Medulla oblongata (tissue), 1 donor: ENCODE measurements around the gene NDUFS7.
"Not testable (repeated sequence)": the region's sequence is repeated elsewhere in the genome, so short reads cannot be mapped to it uniquely, and the experiment has no call there.

Experiments used
- DNase-seq: peaks from one replicate; pipeline ENCODE4 v3.0.0-alpha.2; 2015; ENCODE audit errors: extremely low spot score

NDUFS7 gene

DNA sequence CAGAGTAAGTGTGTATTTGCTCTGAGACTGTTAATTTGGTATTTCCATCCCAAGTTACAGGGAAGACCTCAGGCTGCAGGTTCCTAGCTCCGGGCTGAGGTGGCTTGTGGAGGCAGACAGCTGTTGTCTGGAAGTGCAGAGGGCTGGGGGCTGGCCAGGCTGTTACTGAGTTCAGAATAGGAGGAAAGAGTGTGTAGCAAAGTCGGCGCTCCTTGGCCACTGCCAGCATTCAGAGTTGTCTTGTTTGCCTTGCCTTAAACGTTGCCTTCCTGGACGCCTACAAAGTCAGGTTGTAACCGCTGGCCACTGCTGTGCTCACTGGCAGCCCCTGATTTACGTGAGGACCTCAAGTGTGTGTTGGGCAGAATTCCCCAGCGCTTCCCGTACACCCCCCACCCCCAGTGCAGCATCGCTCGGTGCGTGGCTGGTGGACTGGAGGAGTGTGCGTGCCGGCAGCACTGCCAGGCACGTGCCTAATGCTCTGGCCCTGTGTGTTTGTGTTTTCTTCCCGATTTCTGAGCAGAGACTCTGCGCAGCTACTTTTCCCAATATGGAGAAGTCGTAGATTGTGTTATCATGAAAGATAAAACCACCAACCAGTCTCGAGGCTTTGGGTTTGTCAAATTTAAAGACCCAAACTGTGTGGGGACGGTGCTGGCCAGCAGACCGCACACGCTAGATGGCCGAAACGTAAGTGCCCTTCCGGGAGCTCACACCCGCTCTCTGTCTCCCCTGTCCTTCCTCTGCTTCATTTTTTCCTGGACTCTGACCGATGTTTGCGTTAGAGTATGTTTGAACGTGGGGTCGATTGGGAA is 34.2 kb downstream of the NDUFS7 start:
- no peak for DNase-seq

DNA sequence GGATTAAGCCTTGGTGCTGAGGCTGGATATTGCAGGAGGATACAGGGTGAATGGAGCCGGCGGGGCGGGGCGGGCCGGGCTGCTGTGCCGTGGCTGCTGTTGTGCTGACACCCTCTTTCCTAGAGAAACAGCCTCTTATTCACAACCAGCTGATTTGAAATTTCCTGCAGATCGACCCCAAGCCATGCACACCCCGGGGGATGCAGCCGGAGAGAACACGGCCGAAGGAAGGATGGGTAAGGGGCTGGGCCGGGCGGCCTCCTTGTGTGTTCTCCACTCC is 34.7 kb downstream of the NDUFS7 start:
- no peak for DNase-seq

DNA sequence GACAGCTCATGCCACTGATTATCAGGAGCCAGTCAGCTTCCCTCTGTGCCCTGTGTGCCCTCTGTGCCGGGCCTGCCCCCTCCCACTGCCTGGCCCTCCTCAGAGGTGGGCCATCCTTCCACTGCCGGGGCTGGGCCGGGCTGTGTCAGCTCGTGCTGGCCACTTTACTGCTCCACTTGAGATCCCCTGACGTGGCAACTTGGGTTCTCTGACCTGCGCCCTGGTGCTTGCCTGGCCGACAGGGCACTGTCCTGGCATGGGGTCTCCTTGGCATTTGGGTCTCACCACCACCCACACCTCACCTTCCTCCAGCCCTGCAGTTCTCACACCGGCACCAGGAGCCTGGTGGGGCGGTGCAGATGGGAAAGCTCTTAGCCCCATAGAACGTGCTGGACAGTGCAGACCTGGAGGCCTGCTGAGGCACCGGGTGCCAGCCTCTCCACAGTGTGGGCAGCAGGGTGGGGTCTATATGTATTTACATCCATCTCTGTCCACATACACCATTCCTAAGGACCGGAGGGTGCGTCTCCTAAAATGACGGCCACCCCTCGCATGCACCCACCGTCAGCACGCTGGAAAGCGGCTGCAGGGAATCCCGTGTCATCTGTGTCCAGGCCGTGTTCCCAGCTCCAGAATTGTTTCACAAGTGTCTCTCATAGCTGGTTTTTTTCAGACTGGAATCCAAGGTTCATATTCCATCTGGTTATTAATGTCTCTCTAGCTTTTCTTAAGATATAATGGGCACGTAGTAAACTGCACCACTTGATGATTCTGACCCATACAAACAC is 35.4 kb downstream of the NDUFS7 start:
- no peak for DNase-seq

DNA sequence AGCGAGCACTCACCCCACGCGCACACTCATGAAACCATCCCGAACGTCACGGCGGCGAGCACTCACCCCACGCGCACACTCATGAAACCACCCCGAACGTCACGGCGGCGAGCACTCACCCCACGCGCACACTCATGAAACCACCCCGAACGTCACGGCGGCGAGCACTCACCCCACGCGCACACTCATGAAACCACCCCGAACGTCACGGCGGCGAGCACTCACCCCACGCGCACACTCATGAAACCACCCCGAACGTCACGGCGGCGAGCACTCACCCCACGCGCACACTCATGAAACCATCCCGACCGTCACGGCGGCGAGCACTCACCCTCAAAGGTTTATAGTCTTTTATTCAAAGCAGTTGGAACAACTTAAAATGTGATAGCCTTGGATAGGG is 36.4 kb downstream of the NDUFS7 start:
- not testable (repeated sequence) for DNase-seq

DNA sequence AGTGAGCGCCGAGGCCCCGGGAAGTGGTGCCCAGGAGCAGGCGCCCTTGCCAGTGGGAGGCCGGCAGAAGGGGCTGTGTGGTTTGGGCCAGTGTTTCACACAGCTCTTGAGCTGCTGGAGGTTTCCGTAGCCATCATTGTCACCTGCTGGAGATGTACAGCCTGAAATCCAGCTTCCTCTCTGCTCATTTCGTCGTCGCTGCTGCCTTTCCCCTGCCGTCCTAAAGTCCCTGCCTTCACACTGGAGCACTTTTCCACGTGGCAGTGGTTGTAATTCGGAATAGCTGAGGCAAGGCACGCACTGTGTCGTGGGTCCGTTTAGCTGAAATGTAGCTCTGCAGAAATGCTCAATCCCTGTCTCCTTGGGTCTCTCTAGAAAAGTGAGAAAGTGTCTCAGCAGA is 36.9 kb downstream of the NDUFS7 start:
- DNase-seq: no peak

DNA sequence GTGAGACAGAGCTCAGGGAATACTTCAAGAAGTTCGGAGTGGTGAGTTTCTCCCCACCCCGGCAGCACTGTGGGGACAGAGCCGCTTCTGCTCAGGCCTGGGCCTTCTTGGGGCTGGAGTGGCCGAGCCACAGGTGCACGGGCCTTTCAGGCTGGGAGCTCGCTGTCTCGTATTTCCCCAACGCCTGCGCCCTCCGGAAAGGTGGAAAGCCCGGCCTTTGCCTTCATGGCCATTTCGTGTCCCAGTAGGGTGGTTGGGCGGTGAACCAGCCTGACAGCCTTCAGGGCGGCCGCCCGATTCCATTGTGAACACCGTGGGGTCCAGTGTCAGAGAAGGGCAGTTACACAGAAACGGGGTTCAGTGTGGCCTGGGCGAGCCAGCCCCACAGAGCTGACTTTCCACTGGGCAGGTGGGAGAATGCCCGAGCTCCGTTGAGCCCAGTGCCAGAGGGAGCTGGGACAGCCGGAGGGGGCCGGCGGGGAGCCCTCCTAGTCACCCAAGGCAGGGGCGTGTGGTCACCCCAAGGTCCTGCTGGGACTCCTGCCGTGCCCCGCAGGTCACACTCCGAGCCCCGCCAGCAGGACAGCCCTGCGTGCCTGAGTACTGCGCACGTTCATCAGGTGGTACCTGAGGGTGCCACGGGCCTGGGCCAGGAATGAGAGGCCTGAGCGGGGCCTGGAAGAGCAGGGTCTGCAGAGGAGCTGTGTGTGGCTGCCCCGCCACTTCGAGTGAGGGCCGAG is 37.7 kb downstream of the NDUFS7 start:
- no peak for DNase-seq

DNA sequence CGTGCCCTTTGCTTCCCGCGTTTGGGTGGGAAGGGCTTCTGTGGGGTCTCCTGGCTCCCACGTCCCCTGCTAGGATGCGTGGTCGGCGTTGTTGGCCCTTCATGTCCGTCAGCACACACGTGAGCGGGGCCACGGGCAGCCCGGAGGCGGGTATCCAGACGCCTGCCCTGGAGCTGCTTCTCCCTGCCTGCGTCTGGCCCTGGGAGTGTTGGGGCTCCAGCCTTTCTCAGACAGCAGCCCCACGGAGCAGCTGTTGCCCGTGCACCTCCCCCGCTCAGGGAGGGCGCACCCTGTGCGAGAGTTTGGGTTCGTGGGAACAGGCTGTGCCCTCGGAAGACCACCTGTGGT is 38.2 kb downstream of the NDUFS7 start:
- no peak for DNase-seq

DNA sequence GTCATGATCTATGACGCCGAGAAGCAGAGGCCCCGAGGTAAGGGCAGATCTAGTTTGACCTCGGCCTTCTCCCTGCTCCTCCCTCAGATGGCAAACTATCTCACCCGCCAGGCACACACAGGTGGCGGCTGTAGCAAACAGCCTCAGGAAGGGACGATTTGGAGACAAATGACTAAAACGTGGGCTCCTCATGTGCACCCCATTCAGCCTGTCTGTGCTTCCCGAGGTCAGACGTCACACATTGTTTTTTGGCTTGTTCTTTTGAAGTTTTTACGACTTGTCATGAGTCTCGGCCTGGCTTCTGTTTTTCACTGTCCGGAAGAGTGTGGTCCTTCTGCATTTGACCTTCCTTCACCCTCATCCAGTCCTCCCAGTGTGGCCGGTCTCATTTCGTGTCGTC is 38.7 kb downstream of the NDUFS7 start:
- DNase-seq: no peak

DNA sequence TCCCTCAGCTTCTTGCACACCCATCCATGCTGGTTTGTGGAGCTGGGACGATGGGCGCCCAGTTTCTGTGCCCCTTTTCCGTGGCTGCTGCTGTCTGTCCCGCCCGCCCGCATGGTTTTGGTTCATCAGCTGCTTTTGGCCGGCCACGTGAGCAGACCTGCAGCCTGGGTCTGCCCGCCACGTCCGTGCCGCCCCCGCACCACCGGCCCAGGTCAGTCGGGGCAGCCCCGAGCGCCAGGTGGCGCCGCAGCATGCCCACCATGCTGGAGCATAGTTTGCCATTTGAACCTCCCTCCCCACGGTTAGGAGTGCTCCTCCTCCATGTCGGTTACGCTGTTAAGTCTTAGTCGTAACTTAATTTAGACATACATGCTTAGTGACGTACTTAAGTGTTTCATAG is 39.2 kb downstream of the NDUFS7 start:
- DNase-seq: no peak

DNA sequence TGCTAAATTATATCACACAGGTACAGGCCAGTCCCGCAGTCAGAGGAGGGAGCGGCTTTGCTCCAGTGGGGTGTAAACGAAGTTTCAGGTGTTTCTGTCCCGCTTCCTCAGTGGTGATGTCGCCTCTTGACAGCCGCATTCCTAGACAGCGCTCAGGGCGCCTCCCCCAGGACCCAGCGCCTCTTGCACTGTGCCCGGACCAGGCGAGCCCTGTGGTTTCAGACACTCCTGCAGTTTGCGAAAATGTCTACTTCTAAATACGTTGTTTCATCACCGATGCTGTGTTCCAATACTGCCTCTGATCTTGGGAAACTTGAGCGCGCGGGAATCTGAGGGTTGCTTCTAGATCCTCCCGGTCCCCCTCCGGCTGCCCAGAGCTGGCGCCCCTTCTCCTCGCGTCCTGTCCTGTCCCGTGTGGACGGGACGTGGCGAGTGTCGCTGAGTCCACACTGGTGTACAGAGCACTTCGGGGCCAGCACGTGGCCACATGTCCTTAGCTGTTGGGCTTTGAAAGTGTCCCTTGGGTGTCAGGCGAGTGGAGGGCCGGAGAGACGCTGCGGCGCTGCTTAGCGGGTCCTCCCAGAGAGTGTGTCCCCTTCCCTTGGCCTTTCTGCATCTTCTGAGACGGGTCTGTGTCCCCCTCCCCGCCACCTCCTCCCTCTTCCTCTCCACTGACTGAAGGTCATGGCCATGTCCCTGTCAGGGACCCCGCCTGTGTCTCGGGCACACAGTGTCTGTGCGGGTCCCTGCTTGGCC is 39.9 kb downstream of the NDUFS7 start:
- no peak for DNase-seq

DNA sequence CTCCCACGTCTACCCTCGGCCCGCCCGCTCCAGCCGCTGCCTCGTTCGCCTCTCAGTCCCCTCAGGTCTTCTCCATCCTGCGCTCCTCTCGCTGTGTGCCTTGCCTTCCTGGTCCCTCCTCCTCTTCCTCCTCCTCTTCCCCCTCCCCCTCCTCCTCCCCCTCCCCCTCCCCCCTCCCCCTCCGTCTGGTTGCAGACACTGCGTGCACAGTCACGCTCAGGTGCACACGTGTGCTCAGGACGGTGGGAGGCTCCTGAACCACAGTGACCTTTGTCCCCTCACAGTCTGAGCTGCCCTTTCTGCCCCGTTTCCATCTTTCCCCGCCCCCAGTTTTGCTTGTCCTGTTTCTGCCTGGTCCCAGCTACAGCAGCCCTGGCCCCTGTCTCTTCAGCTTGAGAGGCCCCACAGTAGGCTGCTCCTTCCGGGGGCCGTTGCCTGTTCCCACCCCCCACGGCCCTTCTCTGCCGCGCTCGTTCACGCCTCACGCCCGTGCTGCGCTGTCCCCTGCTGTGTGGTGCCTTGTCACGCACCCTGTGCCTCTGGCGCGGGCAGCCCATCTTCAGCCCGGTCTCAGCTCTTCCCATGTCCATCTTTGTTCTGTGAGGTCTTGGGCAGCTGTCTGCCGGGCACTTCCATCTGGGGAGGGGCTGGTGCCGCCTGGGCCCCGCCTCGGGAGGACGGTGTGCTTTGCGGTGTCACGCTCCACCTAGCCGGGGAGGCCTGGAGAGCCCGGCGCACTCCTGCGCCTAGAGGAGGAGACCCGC is 40.7 kb downstream of the NDUFS7 start:
- DNase-seq: no peak

DNA sequence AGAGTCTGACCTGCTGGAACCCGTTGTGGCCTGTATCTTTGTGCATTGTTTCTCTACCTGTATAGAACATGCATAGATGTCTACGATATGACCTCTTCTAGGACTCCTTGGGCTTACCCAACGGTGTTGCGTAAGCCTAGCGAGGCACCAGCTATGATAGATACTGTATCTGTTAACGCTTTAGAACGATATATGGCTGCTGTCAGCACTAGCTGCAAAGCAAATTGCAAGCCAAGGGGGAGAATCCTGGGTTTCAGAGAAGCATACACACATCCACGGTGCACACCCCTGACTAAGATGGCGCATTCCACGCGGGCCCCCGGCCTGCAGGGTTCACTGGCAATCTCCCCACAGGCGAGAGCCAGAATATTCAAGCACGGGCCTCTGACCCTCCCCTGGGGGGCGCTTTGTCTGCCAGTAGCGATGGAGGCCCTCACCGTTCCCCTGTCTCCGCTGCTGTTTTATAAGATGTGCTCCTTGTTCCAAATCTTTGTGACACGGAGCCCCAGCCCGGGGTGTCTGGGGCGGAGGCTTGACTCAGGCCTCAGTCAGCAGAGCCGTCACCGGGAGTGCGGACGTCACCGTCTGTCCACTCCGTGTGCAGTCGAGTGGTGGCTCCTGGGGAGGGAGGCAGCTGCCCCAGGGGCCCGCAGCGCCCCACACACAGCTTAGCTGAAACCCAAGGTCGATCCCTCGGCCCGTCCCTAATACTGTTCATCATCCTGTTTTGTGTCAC is 41.6 kb downstream of the NDUFS7 start:
- DNase-seq: no peak

DNA sequence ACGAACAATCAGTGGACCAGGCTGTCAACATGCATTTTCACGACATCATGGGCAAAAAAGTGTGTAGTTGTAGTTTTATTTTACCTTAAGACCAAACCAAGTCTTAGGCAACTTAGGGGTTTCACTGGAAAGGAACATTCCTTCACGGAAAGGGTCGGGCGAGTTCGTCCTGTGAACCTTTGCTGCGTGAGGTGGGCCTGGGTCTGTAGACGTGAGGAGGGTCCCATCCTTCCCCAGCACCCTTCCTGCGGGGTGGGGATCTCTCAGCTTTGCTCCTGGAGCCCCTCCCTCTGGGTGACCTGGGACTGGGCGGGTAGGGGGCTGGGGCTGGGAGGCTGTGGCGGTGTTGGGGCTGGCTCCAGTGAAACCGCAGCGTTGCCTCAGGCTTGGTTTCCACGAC is 42.2 kb downstream of the NDUFS7 start:
- no peak for DNase-seq

DNA sequence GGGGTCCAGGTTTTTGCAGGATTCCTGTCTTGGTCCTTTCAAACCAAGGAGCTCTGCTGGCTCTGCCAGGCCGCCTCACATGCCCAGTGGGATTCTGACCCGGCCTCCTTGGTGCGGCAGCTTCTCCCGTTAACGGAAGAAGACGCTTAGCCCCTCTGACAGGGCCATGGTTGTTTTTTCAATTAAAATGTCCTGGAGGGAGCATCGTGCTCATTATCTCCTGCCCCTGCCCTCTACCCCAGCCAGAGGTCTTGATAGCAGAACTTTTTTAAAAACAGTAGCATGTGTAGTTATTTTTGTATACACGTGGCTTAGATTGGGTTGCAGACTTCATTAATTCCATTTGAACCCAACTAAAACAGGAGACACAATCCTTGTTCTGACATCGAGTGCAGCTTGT is 43.0 kb downstream of the NDUFS7 start:
- no peak for DNase-seq

DNA sequence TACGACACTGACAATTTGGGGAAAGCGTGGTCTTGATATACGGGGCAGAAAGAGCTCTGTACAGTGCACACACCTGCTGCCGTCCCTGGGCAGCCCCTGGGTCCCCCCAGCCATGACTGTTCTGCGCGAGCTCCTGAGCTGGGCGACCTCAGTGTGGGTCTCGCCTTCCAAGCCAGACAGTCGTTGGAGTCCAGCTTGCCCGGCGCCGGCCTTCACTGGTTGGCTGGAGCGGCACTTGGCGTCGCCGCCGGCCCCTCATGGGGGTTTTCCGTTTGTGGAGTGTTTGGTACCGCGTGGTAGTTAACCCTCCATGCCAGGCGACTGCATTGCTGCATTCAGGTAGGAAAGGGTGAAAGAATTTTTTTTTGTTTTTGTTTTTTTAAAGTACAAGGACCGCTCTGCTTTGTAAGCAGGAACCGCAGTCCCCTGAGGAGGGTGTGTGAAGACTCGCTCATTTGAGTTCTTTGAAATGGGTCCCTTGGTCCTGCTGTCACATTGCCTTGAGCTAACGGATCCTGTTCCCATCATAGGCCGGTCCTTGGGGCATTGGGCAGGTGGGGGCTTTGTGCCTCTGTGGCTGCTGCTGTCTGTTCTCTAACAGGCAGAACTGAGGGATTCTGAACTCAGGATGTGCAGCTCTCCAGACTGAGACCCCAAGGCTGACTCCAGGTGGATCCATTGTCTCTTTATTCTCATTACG is 43.7 kb downstream of the NDUFS7 start:
- no peak for DNase-seq

DNA sequence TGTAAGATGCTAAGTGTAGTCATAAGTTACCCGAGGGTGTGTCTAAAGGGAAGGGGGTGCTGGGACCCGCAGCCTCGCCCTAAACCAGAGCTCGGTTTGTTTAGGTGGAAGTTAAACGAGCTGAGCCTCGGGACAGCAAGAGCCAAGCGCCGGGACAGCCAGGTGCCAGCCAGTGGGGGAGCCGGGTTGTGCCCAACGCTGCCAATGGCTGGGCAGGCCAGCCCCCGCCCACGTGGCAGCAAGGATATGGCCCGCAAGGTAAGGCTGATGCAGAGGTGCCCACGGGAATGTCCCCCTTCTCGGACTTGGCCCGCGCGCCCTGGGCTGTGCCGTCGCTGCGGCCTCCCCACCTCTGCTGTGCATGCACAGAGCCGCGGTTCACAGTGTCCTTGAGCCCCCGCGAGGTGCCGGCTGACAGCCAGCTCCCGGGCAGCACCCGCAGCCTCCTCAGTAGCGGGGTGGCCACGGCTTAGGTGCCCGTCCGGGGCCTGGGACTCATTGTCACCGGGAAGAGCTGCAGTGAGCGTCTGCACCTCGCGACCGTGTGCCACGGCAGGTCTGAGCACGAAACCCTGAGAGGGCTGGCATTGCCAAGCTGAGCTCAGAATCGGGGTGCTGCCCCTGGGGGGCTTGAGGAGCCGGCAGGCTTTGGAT is 45.2 kb downstream of the NDUFS7 start:
- no peak for DNase-seq

DNA sequence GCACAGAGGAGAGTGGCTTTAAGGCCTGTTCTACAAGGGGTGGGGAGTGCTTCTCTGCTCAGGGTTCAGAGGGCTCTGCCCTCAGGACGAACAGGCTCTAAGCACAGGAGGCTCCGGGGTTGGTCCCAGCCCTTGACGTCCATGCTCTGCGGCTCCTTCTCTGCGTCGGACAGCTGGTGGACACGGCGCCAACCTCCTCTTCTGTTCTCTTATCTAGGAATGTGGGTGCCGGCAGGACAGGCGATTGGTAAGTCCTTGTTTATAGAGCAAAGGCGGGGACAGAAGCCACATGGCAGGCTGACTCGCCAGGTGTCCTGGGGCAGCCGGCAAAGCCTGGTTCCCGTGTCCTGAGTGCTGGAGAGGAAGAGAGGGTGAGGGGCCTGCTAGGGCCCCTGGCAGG is 46.0 kb downstream of the NDUFS7 start:
- DNase-seq: no peak

DNA sequence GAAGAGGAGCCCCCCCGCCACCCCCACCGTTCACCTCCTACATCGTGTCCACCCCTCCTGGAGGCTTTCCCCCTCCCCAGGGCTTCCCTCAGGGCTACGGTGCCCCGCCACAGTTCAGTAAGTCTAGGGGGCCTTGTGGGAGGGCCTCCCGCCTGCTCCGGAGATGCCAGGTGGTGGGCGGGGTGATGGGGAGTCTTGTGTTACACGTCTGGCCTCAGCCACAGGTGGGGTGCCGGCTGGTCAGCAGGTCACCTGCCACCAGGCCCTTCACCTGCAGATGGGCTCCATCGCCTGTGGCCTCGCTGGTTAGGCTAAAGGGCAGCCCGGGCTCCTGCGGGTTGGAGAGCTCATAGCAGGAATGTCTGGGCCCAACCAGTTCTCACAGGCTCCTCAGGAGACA is 46.5 kb downstream of the NDUFS7 start:
- no peak for DNase-seq

DNA sequence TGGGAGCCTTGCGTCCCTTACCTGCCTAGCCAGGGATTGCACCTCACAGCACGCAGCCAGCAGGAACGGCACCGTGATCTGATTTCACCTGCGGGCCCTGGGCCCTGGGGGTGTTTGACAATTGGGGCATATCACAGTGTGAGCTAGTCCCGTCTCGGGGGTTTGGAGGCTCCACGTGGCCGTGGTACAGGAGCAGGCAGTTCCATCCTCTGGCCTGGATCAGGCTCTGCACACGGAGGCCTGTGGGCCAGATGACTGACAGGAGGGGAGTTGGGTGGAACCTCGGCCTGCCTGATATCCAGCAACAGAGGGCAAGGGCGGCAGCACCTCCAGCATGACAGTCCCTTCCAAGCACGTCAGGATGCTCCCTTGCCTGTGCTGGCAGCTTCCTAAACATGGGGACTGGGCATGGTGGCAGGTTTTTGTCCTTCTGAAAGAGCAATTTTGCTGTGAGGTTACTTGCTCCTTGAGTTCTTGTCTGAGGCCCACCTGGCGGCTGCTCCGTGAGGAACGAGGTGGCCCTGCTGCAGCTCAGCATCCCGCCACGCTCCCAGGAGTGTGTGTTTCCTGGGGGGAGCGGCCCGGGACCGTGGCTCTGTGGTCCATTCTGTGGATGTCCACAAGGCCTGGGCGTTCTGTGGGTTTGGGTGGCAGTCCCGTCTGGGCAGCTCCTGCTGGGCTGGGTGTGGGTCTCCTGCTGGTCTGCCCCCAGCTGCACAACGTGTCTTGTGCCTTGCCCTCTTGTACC is 48.2 kb downstream of the NDUFS7 start:
- no peak for DNase-seq
